Colonic mucosa (tissue), 4 donors: ENCODE data around the gene DMXL1. TPM values are rescaled to one million over a fixed set of nuclear protein-coding genes. Genes with fewer than 3 reads are reported as not detected.
"Not testable (repeated sequence)": the region's sequence is repeated elsewhere in the genome, so short reads cannot be mapped to it uniquely, and the experiment has no call there.

Experiments used
- DNase-seq: peaks from one replicate; pipeline ENCODE4 v3.0.0-alpha.2; 2020
- H3K27ac ChIP-seq: fragments of 200-600 bp; one replicate; pipeline ENCODE4 v1.8.0; 2021
- H3K27me3 ChIP-seq: fragments of 200-600 bp; one replicate; pipeline ENCODE4 v1.8.0; 2021
- H3K36me3 ChIP-seq: fragments of 200-600 bp; one replicate; pipeline ENCODE4 v1.8.0; 2021
- H3K4me1 ChIP-seq: fragments of 200-600 bp; one replicate; pipeline ENCODE4 v1.8.0; 2021; ENCODE audit warnings: mild to moderate bottlenecking
- H3K4me3 ChIP-seq: fragments of 200-600 bp; one replicate; pipeline ENCODE4 v1.8.0; 2021
- H3K9ac ChIP-seq, 2 donors: one replicate each; pipeline ENCODE4 v1.7.0; 2013; ENCODE audit warnings: control low read depth in 2 of 2, low read depth in 2 of 2, low read length in 2 of 2
- H3K9me3 ChIP-seq: fragments of 200-600 bp; one replicate; pipeline ENCODE4 v1.8.0; 2021
- CTCF ChIP-seq: fragments of 200-600 bp; IDR thresholded peaks from one replicate; pipeline ENCODE4 v1.8.0; 2022; ENCODE audit warnings: antibody characterized with exemption, mild to moderate bottlenecking
- intact Hi-C: fragments of 100-400 bp; cut with DNase I; formaldehyde crosslinking; loops from one replicate; pipeline ENCODE4 v1.14.1; 2022
- total RNA-seq, 2 donors: library from RNA; stranded (reverse); fragmentation: NEBNext Ultra II Directional in 1 of 2; extraction: Animal tissue kit (Norgen Biotek cat#: 25700) in 1 of 2; gene quantifications; one replicate each; pipeline ENCODE4 v1.2.1, GENCODE V29; 2021
- donor health status: healthy.
- donor health status: DM: no; HTN: no; CAD: no.
- donor health status: DM: no; HTN: no; CAD: no.

Gene DMXL1
- total RNA-seq, 2 donors from 2014 or later = 28.7 to 38.3 TPM

GRCh38 chr5:119112151-119112550, 41.3 kb downstream of the DMXL1 start:
- no peak overlapping the region for H3K9ac ChIP-seq
- no peaks in the 10 kb centered on the region for H3K9me3 ChIP-seq
- no peak for DNase-seq
- intact Hi-C loops = no loop called here
- no peak for TF ChIP-seq CTCF
- no peak overlapping the region for H3K4me3 ChIP-seq
- H3K27me3 ChIP-seq = no peaks in the 10 kb centered on the region
- H3K36me3 ChIP-seq = no peaks in the 10 kb centered on the region
- H3K4me1 ChIP-seq = no peaks in the 10 kb centered on the region
- no peak overlapping the region for H3K27ac ChIP-seq

DNA sequence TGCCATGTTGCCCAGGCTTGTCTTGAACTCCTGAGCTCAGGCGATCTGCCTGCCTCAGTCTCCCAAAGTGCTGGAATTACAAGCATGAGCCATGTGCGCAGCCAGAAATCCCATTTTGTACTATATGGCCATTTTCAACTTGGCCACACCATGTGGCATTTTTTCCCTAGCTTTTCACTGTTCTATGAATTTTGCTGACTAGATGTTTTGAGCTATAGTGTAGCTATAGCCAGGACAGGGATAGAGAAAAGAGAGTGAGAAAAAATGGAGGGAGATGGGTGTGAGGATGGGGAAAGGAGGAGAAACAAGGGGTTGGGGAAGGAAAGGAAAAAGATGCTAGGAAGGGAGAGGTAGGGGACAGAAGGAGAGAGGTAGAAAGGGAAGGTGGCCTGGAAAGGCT, 46.4 kb downstream of the DMXL1 start:
- no peak for TF ChIP-seq CTCF
- no peaks in the 10 kb centered on the region for H3K36me3 ChIP-seq
- intact Hi-C loops = no loop called here

DNA sequence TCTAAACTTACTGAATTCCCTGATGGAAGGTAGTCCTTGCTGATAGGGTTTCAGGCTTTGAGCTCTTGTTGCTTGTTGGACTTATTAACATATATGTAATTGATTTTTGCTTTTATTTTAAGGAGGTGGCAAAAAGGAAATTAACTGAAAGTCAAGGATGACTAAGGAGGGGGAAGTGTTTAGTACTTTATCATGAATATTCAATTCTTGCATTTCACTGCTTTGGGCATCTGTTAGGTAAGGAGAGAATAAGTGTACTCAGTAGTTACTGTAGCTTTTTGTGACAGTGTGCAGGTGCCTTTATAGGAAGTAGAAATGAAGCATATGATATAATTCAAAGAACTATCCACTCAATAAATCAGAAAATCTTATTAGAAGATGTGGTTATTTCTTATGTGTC, 47.1 kb downstream of the DMXL1 start:
- TF ChIP-seq CTCF = no peak
- H3K9me3 ChIP-seq = no peaks in the 10 kb centered on the region
- no peak overlapping the region for H3K27ac ChIP-seq
- no peaks in the 10 kb centered on the region for H3K27me3 ChIP-seq
- no peak overlapping the region for H3K9ac ChIP-seq
- intact Hi-C loops = no loop called here
- DNase-seq = no peak
- no peak overlapping the region for H3K4me3 ChIP-seq
- H3K36me3 ChIP-seq = no peaks in the 10 kb centered on the region
- no peaks in the 10 kb centered on the region for H3K4me1 ChIP-seq

More for the DNA sequence above, 46.4 kb downstream of the DMXL1 start:
- no peak overlapping the region for H3K4me3 ChIP-seq
- no peaks in the 10 kb centered on the region for H3K27me3 ChIP-seq
- H3K4me1 ChIP-seq = no peaks in the 10 kb centered on the region
- DNase-seq = no peak
- H3K9me3 ChIP-seq = no peaks in the 10 kb centered on the region
- no peak overlapping the region for H3K27ac ChIP-seq
- no peak overlapping the region for H3K9ac ChIP-seq

DNA sequence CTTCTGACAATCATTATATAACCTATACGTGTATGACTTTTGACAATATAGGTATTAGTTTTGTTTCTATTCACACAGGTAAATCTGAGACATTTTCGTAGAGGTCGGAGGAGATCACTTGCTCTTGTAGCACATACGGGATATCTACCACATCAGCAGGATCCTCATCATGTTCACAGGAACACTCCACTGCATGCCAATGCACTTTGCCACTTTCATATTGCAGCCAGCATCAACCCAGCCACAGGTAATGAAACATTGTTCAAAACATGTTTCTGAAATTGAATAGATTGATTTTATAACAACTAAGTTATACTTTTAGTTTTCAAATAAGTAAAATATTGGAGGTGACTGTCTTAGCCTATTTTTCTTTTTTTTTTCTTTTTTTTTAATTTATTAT, 50.0 kb downstream of the DMXL1 start:
- TF ChIP-seq CTCF = no peak
- H3K4me1 ChIP-seq = no peaks in the 10 kb centered on the region
- no peak for DNase-seq
- intact Hi-C loops = no loop called here
- no peaks in the 10 kb centered on the region for H3K9me3 ChIP-seq
- no peaks in the 10 kb centered on the region for H3K36me3 ChIP-seq
- H3K4me3 ChIP-seq = no peak overlapping the region
- H3K27me3 ChIP-seq = no peaks in the 10 kb centered on the region
- no peak overlapping the region for H3K9ac ChIP-seq
- H3K27ac ChIP-seq = no peak overlapping the region

- intact Hi-C loops, H3K4me1 ChIP-seq, H3K9me3 ChIP-seq, DNase-seq, H3K27me3 ChIP-seq, H3K36me3 ChIP-seq, H3K9ac ChIP-seq, H3K27ac ChIP-seq, H3K4me3 ChIP-seq: not testable (repeated sequence)
Observed at GRCh38 chr5:119122474-119122873, 51.6 kb downstream of the DMXL1 start.

- no peak for TF ChIP-seq CTCF
- intact Hi-C loops = no loop called here
- H3K36me3 ChIP-seq = no peaks in the 10 kb centered on the region
Observed at GRCh38 chr5:119123280-119123679, 52.4 kb downstream of the DMXL1 start.

More at GRCh38 chr5:119123280-119123679, 52.4 kb downstream of the DMXL1 start:
- Histone ChIP-seq H3K4me1 (no peaks in the 10 kb centered on the region), H3K27me3 (no peaks in the 10 kb centered on the region), H3K9ac (no peak overlapping the region), H3K27ac (no peak overlapping the region), H3K4me3 (no peak overlapping the region), H3K9me3 (no peaks in the 10 kb centered on the region)
- DNase-seq = no peak
